HG03280 (cell line): ENCODE data around the gene GLI3.

Experiments
- ATAC-seq: cut with Tn5 transposase; IDR thresholded peaks from one replicate; pipeline ENCODE4 v1.9.1; 2021; ENCODE audit warnings: mild to moderate bottlenecking, moderate library complexity; ENCODE audit not compliant: unreplicated experiment

The GLI3 gene

GRCh38 chr7:42108803-42109528 is 128.0 kb downstream of the GLI3 start:
- no peak for ATAC-seq

GRCh38 chr7:42107484-42108240 is 129.3 kb downstream of the GLI3 start:
- no peak for ATAC-seq

GRCh38 chr7:42106562-42106961 is 130.4 kb downstream of the GLI3 start:
- ATAC-seq = no peak

GRCh38 chr7:42105554-42106358 is 131.3 kb downstream of the GLI3 start:
- no peak for ATAC-seq

- no peak for ATAC-seq
Observed at GRCh38 chr7:42104694-42105093, 132.3 kb downstream of the GLI3 start.

DNA sequence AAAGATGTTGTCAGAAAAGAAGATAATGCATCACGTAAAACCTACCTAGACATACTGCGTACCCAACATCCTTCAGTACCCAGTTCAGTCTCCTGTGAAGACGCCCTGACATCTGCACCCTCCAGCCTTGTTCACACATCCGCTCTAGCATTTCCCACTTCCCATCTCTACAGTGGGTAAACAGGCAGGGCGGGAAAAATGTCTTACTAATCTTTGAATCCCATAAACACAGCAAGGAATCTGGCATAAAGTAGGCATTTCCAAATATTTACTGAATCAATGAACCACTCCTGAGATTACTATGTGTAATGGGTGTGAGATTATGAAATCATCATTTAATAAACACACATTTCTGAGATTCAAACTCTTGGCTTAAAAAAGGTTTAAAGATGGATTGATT is 132.8 kb downstream of the GLI3 start:
- ATAC-seq = no peak

- ATAC-seq = no peak
Observed at GRCh38 chr7:42103456-42103855, 133.6 kb downstream of the GLI3 start.

DNA sequence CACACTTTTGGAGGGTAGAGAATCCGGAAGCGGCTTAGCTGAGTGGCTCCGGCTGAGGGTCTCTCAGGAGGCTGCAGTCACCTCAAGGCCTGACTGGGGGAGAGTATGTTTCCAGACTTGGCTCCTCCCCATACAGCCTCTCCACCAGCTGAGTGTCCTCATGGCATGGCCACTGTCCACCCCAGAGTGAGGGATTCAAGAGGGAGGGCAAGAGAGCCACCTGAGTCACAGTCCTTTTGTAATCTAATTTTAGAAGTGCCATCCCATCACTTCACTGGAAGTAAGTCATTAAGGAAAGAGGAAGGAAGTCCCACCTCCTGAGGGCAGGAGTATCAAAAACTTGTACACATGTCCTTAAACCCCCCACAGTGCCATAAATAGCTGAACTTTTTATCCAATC is 134.0 kb downstream of the GLI3 start:
- ATAC-seq = no peak

GRCh38 chr7:42102301-42102700 is 134.7 kb downstream of the GLI3 start:
- ATAC-seq = no peak

DNA sequence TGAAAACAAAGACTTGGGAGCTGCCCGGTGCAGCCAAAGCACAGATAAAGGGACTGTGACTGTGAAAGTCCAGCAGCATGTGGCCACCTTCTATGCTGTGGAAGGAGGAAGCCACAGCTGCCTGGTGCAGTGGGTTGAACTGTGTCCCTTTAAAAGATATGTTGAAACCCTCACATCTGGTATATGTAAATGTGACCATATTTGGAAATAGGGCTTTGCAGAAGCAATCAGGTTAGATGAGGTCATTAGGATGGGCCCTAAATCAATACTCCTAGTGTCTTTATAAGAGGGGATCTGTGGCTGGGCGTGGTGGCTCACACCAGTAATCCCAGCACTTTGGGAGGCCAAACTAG is 136.9 kb downstream of the GLI3 start:
- ATAC-seq = no peak

DNA sequence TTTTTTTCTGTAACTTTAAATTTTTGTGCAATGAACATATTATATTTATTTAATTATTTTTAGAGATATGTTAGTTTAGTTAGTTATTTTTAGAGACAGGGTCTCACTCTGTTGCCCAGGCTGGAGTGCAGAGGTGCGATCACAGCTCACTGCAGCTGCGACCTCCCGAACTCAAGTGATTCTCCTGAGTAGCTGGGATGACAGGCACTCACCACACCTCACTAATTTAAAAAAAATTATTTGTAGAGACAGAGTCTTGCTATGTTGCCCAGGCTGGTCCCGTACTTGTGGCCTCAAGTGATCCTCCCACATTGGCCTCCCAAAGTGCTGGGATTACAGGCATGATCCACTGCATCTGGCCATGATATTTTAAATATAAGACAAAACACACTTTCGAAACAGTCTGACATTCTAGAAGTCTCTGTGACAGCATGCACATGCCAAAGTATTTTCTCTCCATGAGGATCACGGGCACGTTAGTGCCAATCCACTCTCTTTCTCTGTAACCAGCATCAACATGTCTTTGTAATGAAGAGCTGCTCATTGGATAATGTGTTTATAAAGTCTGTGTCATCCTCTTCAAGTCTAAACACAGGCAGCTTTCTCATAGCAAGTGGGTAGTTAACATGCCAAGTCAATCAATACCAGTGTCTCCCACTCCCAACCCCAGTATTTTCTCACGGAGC is 137.4 kb downstream of the GLI3 start:
- ATAC-seq = no peak

DNA sequence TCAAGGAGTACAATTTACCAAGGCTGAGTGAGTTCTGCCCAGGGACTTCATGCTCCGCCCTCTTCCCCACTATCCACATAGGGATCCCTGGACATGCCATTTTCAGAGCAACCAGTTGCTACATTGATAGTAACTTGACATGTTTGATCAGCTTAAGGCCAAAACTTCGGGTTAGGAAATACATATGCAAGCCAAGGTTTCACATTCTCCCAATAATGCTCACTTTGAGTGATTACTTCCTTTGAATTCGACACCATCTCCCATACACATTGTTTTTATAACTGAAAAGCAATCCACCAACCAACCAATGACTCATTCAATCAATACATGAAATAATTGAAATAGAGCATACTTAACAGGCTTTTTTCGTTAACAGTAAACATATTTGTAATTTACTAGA is 137.9 kb downstream of the GLI3 start:
- no peak for ATAC-seq

DNA sequence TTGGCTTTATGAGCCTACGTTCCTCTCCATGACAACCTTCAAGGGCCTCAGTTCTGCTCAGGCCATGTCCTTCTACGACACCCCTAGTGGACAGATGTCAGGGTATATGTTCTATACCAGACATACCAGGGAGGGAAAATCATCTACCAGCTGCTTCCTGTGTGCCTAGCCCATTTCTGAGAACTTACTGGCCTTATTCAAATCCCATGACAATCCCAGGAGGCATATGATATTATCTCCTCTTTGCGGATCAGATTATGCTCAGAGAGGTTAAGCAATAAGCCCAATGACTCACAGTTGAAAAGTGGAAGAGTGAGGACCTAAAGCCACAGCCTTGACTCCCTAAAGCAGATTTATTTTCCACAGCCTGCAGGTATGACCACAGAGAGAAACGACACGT is 139.3 kb downstream of the GLI3 start:
- no peak for ATAC-seq

GRCh38 chr7:42096681-42097561 is 140.1 kb downstream of the GLI3 start:
- ATAC-seq = no peak

GRCh38 chr7:42096268-42096667 is 140.7 kb downstream of the GLI3 start:
- ATAC-seq = no peak

GRCh38 chr7:42095791-42096190 is 141.2 kb downstream of the GLI3 start:
- ATAC-seq = no peak

DNA sequence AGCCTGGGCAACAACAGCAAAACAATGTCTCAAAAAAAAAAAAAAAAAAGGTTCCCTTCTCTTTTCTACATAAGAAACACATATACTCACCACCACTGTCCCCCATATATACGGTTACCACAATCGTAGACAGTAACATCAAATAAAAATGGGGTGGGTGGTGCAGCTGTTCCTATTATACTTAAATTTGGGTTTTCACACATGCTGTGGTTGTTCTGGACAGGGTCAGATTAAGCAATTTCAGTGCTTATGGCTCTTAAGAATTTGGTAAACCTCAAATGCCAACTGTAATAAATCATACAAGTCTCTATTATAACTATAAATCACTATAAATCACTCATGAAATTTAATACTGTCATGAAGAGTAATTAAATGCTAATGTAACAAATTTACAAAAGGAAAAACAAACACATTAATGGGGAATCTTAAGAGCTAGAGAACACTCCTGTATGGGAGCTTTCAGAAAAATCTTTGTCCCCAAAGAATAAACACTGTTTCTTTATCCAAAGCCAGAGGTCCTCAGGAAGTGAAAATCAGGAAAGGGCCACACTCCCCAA is 143.6 kb downstream of the GLI3 start:
- ATAC-seq = no peak

DNA sequence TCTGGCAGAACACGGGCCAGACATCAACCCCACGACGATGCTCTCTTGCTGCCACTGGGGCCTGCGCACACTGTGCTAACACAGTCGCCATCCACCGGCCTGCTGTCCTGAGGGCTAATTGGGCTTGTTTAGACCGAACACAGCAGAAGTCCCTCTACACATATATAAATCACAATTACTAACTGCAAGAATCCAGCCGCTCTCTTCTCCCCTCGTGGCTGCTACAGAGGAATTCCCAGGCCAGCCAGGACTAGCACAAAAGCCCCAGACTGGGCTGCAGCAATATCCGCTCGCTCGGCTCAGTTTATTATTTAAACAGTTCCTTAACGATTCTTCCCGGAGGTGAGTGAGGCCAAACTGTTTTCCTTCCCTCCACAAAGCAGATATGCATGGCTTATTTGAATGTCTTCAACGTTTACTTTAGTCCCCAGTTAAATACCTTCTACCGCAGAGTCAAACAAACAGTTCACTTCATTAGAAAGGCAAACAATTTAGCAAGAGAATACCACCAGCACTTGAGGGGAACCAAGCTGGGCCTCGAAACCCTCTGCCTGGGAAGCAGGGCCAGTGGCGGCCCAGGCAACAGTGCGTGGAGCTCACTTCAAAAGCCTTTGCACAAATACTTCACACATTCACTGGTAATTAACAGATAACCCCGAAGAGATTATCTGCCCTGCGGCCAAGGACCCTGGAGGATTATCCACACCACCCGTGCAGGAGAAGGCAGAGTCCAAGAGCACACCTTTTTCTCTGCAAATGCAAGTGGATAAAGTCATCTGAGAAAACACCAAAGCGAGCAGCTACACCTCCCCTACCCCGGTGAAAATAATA is 145.3 kb downstream of the GLI3 start:
- no peak for ATAC-seq

- no peak for ATAC-seq
Observed at GRCh38 chr7:42090806-42091205, 146.2 kb downstream of the GLI3 start.
